Breast epithelium (tissue), 3 donors: Measurements from ENCODE around the gene EFNB2.

Experiments
- POLR2A ChIP-seq: fragments of 450-650 bp; IDR thresholded peaks from one replicate; pipeline ENCODE4 v1.6.1; 2016; ENCODE audit warnings: antibody characterized with exemption, mild to moderate bottlenecking, moderate library complexity
- POLR2AphosphoS5 ChIP-seq, 3 donors: sonication (generic); formaldehyde crosslinking; IDR thresholded peaks; one replicate each; pipeline ENCODE4 v1.6.1; 2017; ENCODE audit warnings: antibody characterized with exemption in 3 of 3
- TF ChIP-seq, protein P1 (sequence below), 3 donors: fragments of 450-650 bp; IDR thresholded peaks; one replicate each; pipeline ENCODE4 v1.5.1; 2016 to 2017; ENCODE audit warnings: antibody characterized with exemption in 3 of 3, mild to moderate bottlenecking in 3 of 3, moderate library complexity in 3 of 3

GRCh38 chr13:106477303-106477702 lies 58.2 kb downstream of the EFNB2 start:
- TF ChIP-seq POLR2AphosphoS5 (IDR thresholded peaks at IDR 0.05) (no peak), POLR2A (no peak)
- TF ChIP-seq, protein P1, sequence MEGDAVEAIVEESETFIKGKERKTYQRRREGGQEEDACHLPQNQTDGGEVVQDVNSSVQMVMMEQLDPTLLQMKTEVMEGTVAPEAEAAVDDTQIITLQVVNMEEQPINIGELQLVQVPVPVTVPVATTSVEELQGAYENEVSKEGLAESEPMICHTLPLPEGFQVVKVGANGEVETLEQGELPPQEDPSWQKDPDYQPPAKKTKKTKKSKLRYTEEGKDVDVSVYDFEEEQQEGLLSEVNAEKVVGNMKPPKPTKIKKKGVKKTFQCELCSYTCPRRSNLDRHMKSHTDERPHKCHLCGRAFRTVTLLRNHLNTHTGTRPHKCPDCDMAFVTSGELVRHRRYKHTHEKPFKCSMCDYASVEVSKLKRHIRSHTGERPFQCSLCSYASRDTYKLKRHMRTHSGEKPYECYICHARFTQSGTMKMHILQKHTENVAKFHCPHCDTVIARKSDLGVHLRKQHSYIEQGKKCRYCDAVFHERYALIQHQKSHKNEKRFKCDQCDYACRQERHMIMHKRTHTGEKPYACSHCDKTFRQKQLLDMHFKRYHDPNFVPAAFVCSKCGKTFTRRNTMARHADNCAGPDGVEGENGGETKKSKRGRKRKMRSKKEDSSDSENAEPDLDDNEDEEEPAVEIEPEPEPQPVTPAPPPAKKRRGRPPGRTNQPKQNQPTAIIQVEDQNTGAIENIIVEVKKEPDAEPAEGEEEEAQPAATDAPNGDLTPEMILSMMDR (IDR thresholded peaks at IDR 0.05): no peak
